ENCODE measurements around the gene CSNK1G3. TPM values are rescaled to one million over a fixed set of nuclear protein-coding genes. Genes with fewer than 3 reads are reported as not detected.

The CSNK1G3 gene
- total and polyA plus RNA-seq, 2 experiments from 2014 or later, result 37.4 to 79.9 TPM

GRCh38 chr5:123659011-123659410 lies 147.0 kb downstream of the CSNK1G3 start:
- 87 to 92% methylated on average over 2 of the region's 2 CpGs for WGBS, 2 experiments (ENCODE audit: low coverage in 1 of 2, low lambda C conversion rate in 2 of 2, missing lambda C conversion rate in 2 of 2)
- DNase-seq, result peak; percentile 8
- TF ChIP-seq EZH2phosphoT487 (IDR thresholded peaks at IDR 0.05; ENCODE audit: insufficient read depth, low read depth), result no peak
- no peak for TF ChIP-seq EZH2 (IDR thresholded peaks at IDR 0.05; ENCODE audit: insufficient read depth, poor library complexity, severe bottlenecking)
- in situ Hi-C loops (cut with MboI), result no loop called here
- Histone ChIP-seq H3F3A (ENCODE audit: insufficient read depth) (no peaks in the 10 kb centered on the region), H3K4me2 (ENCODE audit: unreplicated experiment) (no peak overlapping the region), H3K4me3 (no peak overlapping the region), H4K20me1 (ENCODE audit: insufficient read depth) (no peaks in the 10 kb centered on the region), H3K9me3 (ENCODE audit: low read depth) (no peaks in the 10 kb centered on the region), H3K79me2 (ENCODE audit: insufficient read depth) (no peaks in the 10 kb centered on the region), H3K9ac (no peak overlapping the region), H3K27me3 (replicated peaks; ENCODE audit: insufficient read depth) (no peaks in the 10 kb centered on the region), H3K9me2 (ENCODE audit: insufficient read depth) (no peaks in the 10 kb centered on the region; the same call in 1 of the 2 replicates), H3K4me1 (ENCODE audit: insufficient read depth) (0 out of 2 replicates have a peak, but pooled peaks cover 4% of the 10 kb centered on the region), H3K36me3 (ENCODE audit: low read depth) (no peaks in the 10 kb centered on the region), H2AFZ (no peak overlapping the region), H3K27ac (no peak overlapping the region)

GRCh38 chr5:123659495-123659894 lies 147.5 kb downstream of the CSNK1G3 start:
- H3K27ac ChIP-seq, result no peak overlapping the region
- H3K9me3 ChIP-seq (ENCODE audit: low read depth), result no peaks in the 10 kb centered on the region
- no peak overlapping the region for H3K9ac ChIP-seq
- no peaks in the 10 kb centered on the region; the same call in 1 of the 2 replicates for H3K9me2 ChIP-seq (ENCODE audit: insufficient read depth)
- H3K79me2 ChIP-seq (ENCODE audit: insufficient read depth), result no peaks in the 10 kb centered on the region
- in situ Hi-C loops (cut with MboI), result no loop called here
- no peaks in the 10 kb centered on the region for H3K27me3 ChIP-seq (replicated peaks; ENCODE audit: insufficient read depth)
- no peak overlapping the region for H3K4me3 ChIP-seq
- peak; percentile 3 for DNase-seq
- no peak overlapping the region for H2AFZ ChIP-seq
- H3K36me3 ChIP-seq (ENCODE audit: low read depth), result no peaks in the 10 kb centered on the region
- 66 to 69% methylated on average over 2 of the region's 2 CpGs for WGBS, 2 experiments (ENCODE audit: low coverage in 1 of 2, low lambda C conversion rate in 2 of 2, missing lambda C conversion rate in 2 of 2)
- 0 out of 2 replicates have a peak, but pooled peaks cover 4% of the 10 kb centered on the region for H3K4me1 ChIP-seq (ENCODE audit: insufficient read depth)
- no peaks in the 10 kb centered on the region for H4K20me1 ChIP-seq (ENCODE audit: insufficient read depth)
- TF ChIP-seq EZH2 (IDR thresholded peaks at IDR 0.05; ENCODE audit: insufficient read depth, poor library complexity, severe bottlenecking) (no peak), EZH2phosphoT487 (IDR thresholded peaks at IDR 0.05; ENCODE audit: insufficient read depth, low read depth) (no peak)
- H3K4me2 ChIP-seq (ENCODE audit: unreplicated experiment), result no peak overlapping the region
- no peaks in the 10 kb centered on the region for H3F3A ChIP-seq (ENCODE audit: insufficient read depth)

DNA sequence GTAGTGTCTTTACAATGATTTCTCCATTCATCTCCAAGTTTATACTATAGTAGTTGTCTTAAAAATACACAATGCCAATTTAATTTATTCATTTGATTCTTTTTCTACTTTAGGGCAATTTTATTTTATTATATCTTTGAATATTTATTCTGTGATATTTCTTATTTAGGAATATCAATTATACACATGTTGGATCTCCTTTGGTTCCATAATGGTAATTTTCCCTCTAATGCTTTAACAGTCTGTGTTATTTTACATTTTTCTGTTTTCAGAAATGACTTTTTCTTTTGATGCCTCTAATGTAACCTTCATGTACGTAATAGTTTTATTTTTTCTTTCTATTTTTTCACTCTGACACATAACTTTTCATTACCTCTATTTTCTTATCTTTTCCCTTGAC lies 153.0 kb downstream of the CSNK1G3 start:
- H3K27me3 ChIP-seq (replicated peaks; ENCODE audit: insufficient read depth), result no peaks in the 10 kb centered on the region
- no peak overlapping the region for H3K27ac ChIP-seq
- H3K4me3 ChIP-seq, result no peak overlapping the region
- H3K79me2 ChIP-seq (ENCODE audit: insufficient read depth), result no peaks in the 10 kb centered on the region
- TF ChIP-seq EZH2 (IDR thresholded peaks at IDR 0.05; ENCODE audit: insufficient read depth, poor library complexity, severe bottlenecking), result no peak
- TF ChIP-seq EZH2phosphoT487 (IDR thresholded peaks at IDR 0.05; ENCODE audit: insufficient read depth, low read depth), result no peak
- no peak overlapping the region for H3K4me2 ChIP-seq (ENCODE audit: unreplicated experiment)
- in situ Hi-C loops (cut with MboI), result no loop called here
- no peaks in the 10 kb centered on the region; the same call in 1 of the 2 replicates for H3K9me2 ChIP-seq (ENCODE audit: insufficient read depth)
- no peaks in the 10 kb centered on the region for H3K9me3 ChIP-seq (ENCODE audit: low read depth)
- no peak for DNase-seq
- no peaks in the 10 kb centered on the region for H3K4me1 ChIP-seq (ENCODE audit: insufficient read depth)
- H3K36me3 ChIP-seq (ENCODE audit: low read depth), result no peaks in the 10 kb centered on the region
- H4K20me1 ChIP-seq (ENCODE audit: insufficient read depth), result no peaks in the 10 kb centered on the region
- H3K9ac ChIP-seq, result no peak overlapping the region
- 66 to 73% methylated on average over 1 of the region's 1 CpG for WGBS, 2 experiments (ENCODE audit: low coverage in 1 of 2, low lambda C conversion rate in 2 of 2, missing lambda C conversion rate in 2 of 2)
- no peaks in the 10 kb centered on the region for H3F3A ChIP-seq (ENCODE audit: insufficient read depth)
- H2AFZ ChIP-seq, result no peak overlapping the region

- H3K9me2 ChIP-seq (ENCODE audit: insufficient read depth), result no peaks in the 10 kb centered on the region; the same call in 1 of the 2 replicates
- in situ Hi-C loops (cut with MboI), result no loop called here
- H3K27me3 ChIP-seq (replicated peaks; ENCODE audit: insufficient read depth), result no peaks in the 10 kb centered on the region
- no peak for DNase-seq
- H3F3A ChIP-seq (ENCODE audit: insufficient read depth), result no peaks in the 10 kb centered on the region
- WGBS, 2 experiments (ENCODE audit: low coverage in 1 of 2, low lambda C conversion rate in 2 of 2, missing lambda C conversion rate in 2 of 2), result 86 to 90% methylated on average over 2 of the region's 2 CpGs
- H4K20me1 ChIP-seq (ENCODE audit: insufficient read depth), result no peaks in the 10 kb centered on the region
- no peaks in the 10 kb centered on the region for H3K36me3 ChIP-seq (ENCODE audit: low read depth)
- no peak overlapping the region for H3K4me2 ChIP-seq (ENCODE audit: unreplicated experiment)
- H3K27ac ChIP-seq, result no peak overlapping the region
- no peaks in the 10 kb centered on the region for H3K4me1 ChIP-seq (ENCODE audit: insufficient read depth)
- no peak overlapping the region for H3K4me3 ChIP-seq
- TF ChIP-seq EZH2 (IDR thresholded peaks at IDR 0.05; ENCODE audit: insufficient read depth, poor library complexity, severe bottlenecking), result no peak
- TF ChIP-seq EZH2phosphoT487 (IDR thresholded peaks at IDR 0.05; ENCODE audit: insufficient read depth, low read depth), result no peak
- H3K79me2 ChIP-seq (ENCODE audit: insufficient read depth), result no peaks in the 10 kb centered on the region
- H3K9me3 ChIP-seq (ENCODE audit: low read depth), result no peaks in the 10 kb centered on the region
- H3K9ac ChIP-seq, result no peak overlapping the region
- H2AFZ ChIP-seq, result no peak overlapping the region
Observed at GRCh38 chr5:123665822-123666371, 153.9 kb downstream of the CSNK1G3 start.

Other genes with a start within 250 kb of the CSNK1G3 start
- gene CEP120, start 88.8 kb upstream of the CSNK1G3 start, total RNA-seq (2014; rRNA removed; shearing (Covaris generic)), result 16.4 and 19.3 TPM in 2 replicates
- 7.3 and 7.5 TPM in 2 replicates for gene CEP120, start 88.8 kb upstream of the CSNK1G3 start, polyA plus RNA-seq (2016; fragmentation: Nextera tagmentation; extraction: Ambion mirVana)

All from GM23248 (cell line).